SK-N-SH treated with all-trans-retinoic acid at 6 μM for 48 hours (cell line): ENCODE measurements around the gene GON4L.
"Not testable (repeated sequence)": the region's sequence is repeated elsewhere in the genome, so short reads cannot be mapped to it uniquely, and the experiment has no call there.

Experiments used
- BACH2 ChIP-seq: fragments of 250-450 bp; sonication (Bioruptor Pico); IDR thresholded peaks from 2 replicates; pipeline ENCODE4 v1.9.0; 2021; ENCODE audit warnings: mild to moderate bottlenecking, borderline replicate concordance
- CREB5 ChIP-seq: fragments of 250-450 bp; sonication (Bioruptor Pico); IDR thresholded peaks from 2 replicates; pipeline ENCODE4 v1.5.1; 2020; ENCODE audit warnings: low read depth, mild to moderate bottlenecking, moderate library complexity
- POU6F1 ChIP-seq: fragments of 250-450 bp; sonication (Bioruptor Pico); IDR thresholded peaks from 2 replicates; pipeline ENCODE4 v1.8.0; 2021; ENCODE audit warnings: low read depth, mild to moderate bottlenecking, moderate library complexity, borderline replicate concordance
- PPARA ChIP-seq: fragments of 250-450 bp; sonication (Bioruptor Pico); IDR thresholded peaks from 2 replicates; pipeline ENCODE4 v1.5.0; 2020; ENCODE audit warnings: mild to moderate bottlenecking, borderline replicate concordance
- TSHZ2 ChIP-seq: fragments of 250-450 bp; sonication (Bioruptor Pico); IDR thresholded peaks from 2 replicates; pipeline ENCODE4 v1.5.0; 2020; ENCODE audit warnings: mild to moderate bottlenecking, moderate library complexity
- ZC3H10 ChIP-seq: fragments of 250-450 bp; sonication (Bioruptor Pico); IDR thresholded peaks from 2 replicates; pipeline ENCODE4 v1.5.1; 2021; ENCODE audit warnings: mild to moderate bottlenecking, moderate library complexity
- ZFP3 ChIP-seq: fragments of 250-450 bp; sonication (Bioruptor Pico); IDR thresholded peaks from 2 replicates; pipeline ENCODE4 v1.5.0; 2020; ENCODE audit warnings: mild to moderate bottlenecking, moderate library complexity
- ZFP30 ChIP-seq: fragments of 450-650 bp; formaldehyde crosslinking; IDR thresholded peaks from 2 replicates; pipeline ENCODE4 v1.5.0; 2022; ENCODE audit warnings: mild to moderate bottlenecking, moderate library complexity
- ZNF8 ChIP-seq: fragments of 450-650 bp; formaldehyde crosslinking; IDR thresholded peaks from 2 replicates; pipeline ENCODE4 v1.5.0; 2020; ENCODE audit warnings: mild to moderate bottlenecking, moderate library complexity

- not testable (repeated sequence) for TF ChIP-seq PPARA (CRISPR knock-in tag); ZFP30 (CRISPR knock-in tag); TSHZ2 (CRISPR knock-in tag); ZNF8 (CRISPR knock-in tag); POU6F1 (CRISPR knock-in tag); CREB5 (CRISPR knock-in tag); ZFP3; BACH2 (CRISPR knock-in tag); ZC3H10 (CRISPR knock-in tag)
These were observed 144.4 kb downstream of the GON4L start for GRCh38 chr1:155712636-155713035.
